IMR-90 (cell line): ENCODE results near the gene TAF8. TPM values are rescaled to one million over a fixed set of nuclear protein-coding genes. Genes with fewer than 3 reads are reported as not detected.
A peak's percentile ranks its signal among the peaks of the same experiment; 100 is the strongest.

Experiments used
- ATAC-seq: fragments of 200-7000 bp; cut with Tn5 transposase; 2 replicates; pipeline ENCODE4 v1.9.1; 2020; ENCODE audit warnings: low read depth, mild to moderate bottlenecking, moderate library complexity
- BruUV-seq: library from RNA; stranded (reverse); fragments of 400-500 nt; replicated peaks from 2 replicates; lab custom pipeline; 2021; lab: Mats Ljungman, UMichigan
- CTCF ChIA-PET: fragments of 300-600 bp; formaldehyde crosslinking; extraction: SDS; loops from one replicate; lab custom pipeline; 2021; ENCODE audit warnings: antibody characterized with exemption; lab: Yijun Ruan, JAX
- POLR2A ChIA-PET: fragments of 300-600 bp; sonication (Branson Sonifier 250); formaldehyde crosslinking; loops from one replicate; lab custom pipeline; 2022; ENCODE audit warnings: antibody characterized with exemption; ENCODE audit not compliant: unreplicated experiment; lab: Charles Lee
- DNase-seq: peaks from one replicate; pipeline ENCODE4 v3.0.0; 2013
- H2AFZ ChIP-seq: replicated peaks from 2 replicates; pipeline ENCODE3; 2013; ENCODE audit warnings: low read length, mild to moderate bottlenecking; ENCODE audit not compliant: poor library complexity
- H2AK5ac ChIP-seq: 2 replicates; pipeline ENCODE4 v1.6.1; 2013; ENCODE audit warnings: low read depth, low read length, inconsistent platforms
- H2AK9ac ChIP-seq: replicated peaks from 2 replicates; pipeline ENCODE3; 2013; ENCODE audit warnings: mild to moderate bottlenecking, low read depth, low read length, moderate library complexity; ENCODE audit not compliant: poor library complexity
- H2BK120ac ChIP-seq: 2 replicates; pipeline ENCODE4 v1.6.1; 2013; ENCODE audit warnings: low read depth, low read length, inconsistent platforms
- H2BK15ac ChIP-seq: 3 replicates; pipeline ENCODE4 v1.6.1; 2013; ENCODE audit warnings: low read depth, low read length, inconsistent platforms
- H2BK20ac ChIP-seq: 2 replicates; pipeline ENCODE4 v1.6.1; 2013; ENCODE audit warnings: low read depth, mild to moderate bottlenecking, inconsistent platforms, low read length, moderate library complexity
- H2BK5ac ChIP-seq: 2 replicates; pipeline ENCODE4 v1.6.1; 2013; ENCODE audit warnings: mild to moderate bottlenecking, low read depth, low read length, inconsistent platforms; ENCODE audit not compliant: poor library complexity, severe bottlenecking
- H3K14ac ChIP-seq: replicated peaks from 2 replicates; pipeline ENCODE4 v1.6.1; 2013; ENCODE audit warnings: low read depth, low read length, inconsistent platforms
- H3K18ac ChIP-seq: 2 replicates; pipeline ENCODE4 v1.6.1; 2013; ENCODE audit warnings: low read depth, low read length, control low read depth
- H3K23ac ChIP-seq: 2 replicates; pipeline ENCODE4 v1.6.1; 2013; ENCODE audit warnings: low read depth, low read length, inconsistent platforms
- H3K27ac ChIP-seq: 2 replicates; pipeline ENCODE4 v1.5.1; 2013; ENCODE audit warnings: mild to moderate bottlenecking, control low read depth, low read length; ENCODE audit not compliant: insufficient read depth
- H3K27me3 ChIP-seq: 2 replicates; pipeline ENCODE4 v1.6.1; 2013; ENCODE audit warnings: low read length; ENCODE audit not compliant: control insufficient read depth, insufficient read depth
- H3K36me3 ChIP-seq: 2 replicates; pipeline ENCODE4 v1.6.1; 2013; ENCODE audit warnings: low read length, mixed read lengths; ENCODE audit not compliant: control insufficient read depth, insufficient read depth
- H3K4ac ChIP-seq: 2 replicates; pipeline ENCODE4 v1.6.1; 2013; ENCODE audit warnings: low read depth, low read length, inconsistent platforms
- H3K4me1 ChIP-seq: 2 replicates; pipeline ENCODE4 v1.6.1; 2013; ENCODE audit warnings: low read length, mixed read lengths; ENCODE audit not compliant: control insufficient read depth, insufficient read depth
- H3K4me2 ChIP-seq: 2 replicates; pipeline ENCODE4 v1.6.1; 2013; ENCODE audit warnings: low read depth, mild to moderate bottlenecking, control low read depth, low read length, moderate library complexity
- H3K4me3 ChIP-seq: 2 replicates; pipeline ENCODE4 v1.5.1; 2013; ENCODE audit warnings: low read depth, mild to moderate bottlenecking, control low read depth, low read length, moderate library complexity; ENCODE audit not compliant: insufficient read depth
- H3K56ac ChIP-seq: 2 replicates; pipeline ENCODE4 v1.6.1; 2013; ENCODE audit warnings: low read length, inconsistent platforms; ENCODE audit not compliant: insufficient read depth; ENCODE audit errors: extremely low read depth
- H3K79me1 ChIP-seq, 2 experiments: 2 replicates each; pipeline ENCODE4 v1.6.1; 2013; ENCODE audit warnings: low read length in 2 of 2, inconsistent platforms in 1 of 2, low read depth in 1 of 2
- H3K9ac ChIP-seq: 2 replicates; pipeline ENCODE4 v1.6.1; 2013; ENCODE audit warnings: low read depth, low read length, control low read depth
- H3K9me1 ChIP-seq: 2 replicates; pipeline ENCODE4 v1.6.1; 2013; ENCODE audit warnings: low read length, inconsistent platforms; ENCODE audit not compliant: insufficient read depth
- H3K9me3 ChIP-seq: 2 replicates; pipeline ENCODE4 v1.6.1; 2013; ENCODE audit warnings: low read length; ENCODE audit not compliant: control insufficient read depth, insufficient read depth
- H4K20me1 ChIP-seq: 2 replicates; pipeline ENCODE4 v1.6.1; 2013; ENCODE audit warnings: low read length, inconsistent platforms; ENCODE audit not compliant: insufficient read depth
- H4K5ac ChIP-seq: 2 replicates; pipeline ENCODE4 v1.6.1; 2013; ENCODE audit warnings: mild to moderate bottlenecking, low read depth, low read length, control low read depth
- H4K8ac ChIP-seq, 2 experiments: 2 replicates each; pipeline ENCODE4 v1.6.1; 2013; ENCODE audit warnings: low read depth in 2 of 2, low read length in 2 of 2, control low read depth in 1 of 2, inconsistent platforms in 1 of 2
- H4K91ac ChIP-seq: 2 replicates; pipeline ENCODE4 v1.6.1; 2013; ENCODE audit warnings: low read depth, low read length, inconsistent platforms; ENCODE audit not compliant: insufficient read depth
- BHLHE40 ChIP-seq: fragments of 150-350 bp; IDR thresholded peaks from 2 replicates; pipeline ENCODE4 v1.6.1; 2016; ENCODE audit warnings: mild to moderate bottlenecking, low read depth, low read length
- CEBPB ChIP-seq: IDR thresholded peaks from 2 replicates; pipeline ENCODE4 v1.6.1; 2012; ENCODE audit warnings: low read depth, low read length, improper control_type of control experiment
- CHD1 ChIP-seq: IDR thresholded peaks from 2 replicates; pipeline ENCODE4 v1.6.1; 2012; ENCODE audit warnings: low read depth, low read length, improper control_type of control experiment
- FOS ChIP-seq: fragments of 150-350 bp; IDR thresholded peaks from 2 replicates; pipeline ENCODE4 v1.6.1; 2016; ENCODE audit warnings: low read depth, low read length
- MAFK ChIP-seq: IDR thresholded peaks from 2 replicates; pipeline ENCODE4 v1.6.1; 2012; ENCODE audit warnings: low read depth, low read length, improper control_type of control experiment
- MAZ ChIP-seq: IDR thresholded peaks from 2 replicates; pipeline ENCODE4 v1.6.1; 2012; ENCODE audit warnings: low read depth, mild to moderate bottlenecking, low read length, improper control_type of control experiment, moderate library complexity, borderline replicate concordance
- MXI1 ChIP-seq: IDR thresholded peaks from 2 replicates; pipeline ENCODE4 v1.6.1; 2012; ENCODE audit warnings: low read depth, mild to moderate bottlenecking, low read length, moderate library complexity, borderline replicate concordance
- NFE2L2 ChIP-seq: fragments of 150-350 bp; IDR thresholded peaks from 2 replicates; pipeline ENCODE4 v1.6.1; 2016; ENCODE audit warnings: low read depth, mild to moderate bottlenecking, low read length
- POLR2A ChIP-seq: IDR thresholded peaks from 2 replicates; pipeline ENCODE4 v1.6.1; 2012; ENCODE audit warnings: mild to moderate bottlenecking, low read depth, low read length
- RAD21 ChIP-seq: IDR thresholded peaks from 2 replicates; pipeline ENCODE4 v1.6.1; 2012; ENCODE audit warnings: low read length, improper control_type of control experiment
- RCOR1 ChIP-seq: IDR thresholded peaks from 2 replicates; pipeline ENCODE4 v1.6.1; 2012; ENCODE audit warnings: mild to moderate bottlenecking, low read length, improper control_type of control experiment; ENCODE audit not compliant: insufficient replicate concordance
- RFX5 ChIP-seq: IDR thresholded peaks from 2 replicates; pipeline ENCODE4 v1.8.0; 2012; ENCODE audit warnings: low read depth, mild to moderate bottlenecking, low read length, moderate library complexity
- SMC3 ChIP-seq: fragments of 150-350 bp; IDR thresholded peaks from 2 replicates; pipeline ENCODE4 v1.6.1; 2016; ENCODE audit warnings: low read depth, mild to moderate bottlenecking, antibody characterized with exemption, low read length, moderate library complexity
- USF2 ChIP-seq: fragments of 150-350 bp; IDR thresholded peaks from 2 replicates; pipeline ENCODE4 v1.6.1; 2017; ENCODE audit warnings: mild to moderate bottlenecking, antibody characterized with exemption, low read length, low read depth
- WGBS, 2 experiments: methylation state at CpG; one replicate each; pipeline versions ENCODE4 v1.1.5 to v1.1.7; 2013; ENCODE audit warnings: missing lambda C conversion rate in 2 of 2; ENCODE audit not compliant: insufficient read length in 1 of 2; ENCODE audit errors: extremely low coverage in 2 of 2; 5-methylcytosine and 5-hydroxymethylcytosine counted together
- dilution Hi-C: fragments of 300-500 bp; cut with HindIII; formaldehyde crosslinking; loops from one replicate; pipeline ENCODE4 v1.14.3; 2018; ENCODE audit warnings: low sequenced_read_pairs; ENCODE audit not compliant: unreplicated experiment
- in situ Hi-C: fragments of 300-500 bp; cut with MboI; formaldehyde crosslinking; loops from 3 replicates; pipeline ENCODE4 v1.14.3; 2019; ENCODE audit warnings: low sequenced_read_pairs, inconsistent platforms, mixed read lengths
- intact Hi-C: fragments of 100-400 bp; cut with micrococcal nuclease; formaldehyde crosslinking; loops from 2 replicates; pipeline ENCODE4 v1.10.0; 2022
- polyA plus RNA-seq, 3 experiments: library from polyadenylated mRNA; depleted of rRNA; stranded (reverse); fragments of >200 nt; gene quantifications; 2 replicates each; pipeline ENCODE4 v1.2.3, GENCODE V29; 2012; ENCODE audit warnings: low replicate concordance in 1 of 3
- total RNA-seq: library from RNA; depleted of rRNA; stranded (reverse); fragments of >200 nt; gene quantifications from 2 replicates; pipeline ENCODE4 v1.2.3, GENCODE V29; 2012
- TF ChIP-seq, protein P1 (sequence below): conservative IDR thresholded peaks from 2 replicates; pipeline ENCODE4 v1.5.1; 2012; ENCODE audit warnings: mild to moderate bottlenecking, low read depth, low read length, improper control_type of control experiment
- TF ChIP-seq, protein P2 (sequence below): fragments of 150-350 bp; IDR thresholded peaks from 2 replicates; pipeline ENCODE4 v1.6.1; 2016; ENCODE audit warnings: low read depth, mild to moderate bottlenecking, low read length, moderate library complexity, borderline replicate concordance

Gene TAF8
- total and polyA plus RNA-seq, 2 of the 4 experiments (the other 2 are of a cell fraction): 14.3 to 22.8 TPM

GRCh38 chr6:42117843-42118161, 67.5 kb downstream of the TAF8 start:
- Histone ChIP-seq H3K9me3 (no peaks in the 10 kb centered on the region), H4K5ac (no peak overlapping the region), H4K8ac (no peak overlapping the region), H3K9ac (no peak overlapping the region), H3K56ac (no peak overlapping the region), H2AK5ac (no peak overlapping the region; the same call in 1 of the 2 replicates), H3K27ac (no peak overlapping the region), H3K27me3 (no peaks in the 10 kb centered on the region), H2BK15ac (no peak overlapping the region), H3K4me2 (no peak overlapping the region), H3K4me1 (peaks cover 16% of the 10 kb centered on the region), H3K23ac (no peak overlapping the region), H2BK5ac (no peak overlapping the region), H2AK9ac (no peak overlapping the region), H4K20me1 (no peaks in the 10 kb centered on the region), H3K79me1 (peaks cover 0 to 10% of the 10 kb centered on the region in 2 experiments; a peak in 2 of 4 replicates), H3K4me3 (no peak overlapping the region), H2BK120ac (no peak overlapping the region), H2AFZ (peak overlapping the region; percentile 69), H3K4ac (no peak overlapping the region), H3K18ac (no peak overlapping the region), H3K9me1 (peaks cover 12% of the 10 kb centered on the region), H2BK20ac (no peak overlapping the region), H3K14ac (no peak overlapping the region), H4K91ac (no peak overlapping the region), H3K36me3 (no peaks in the 10 kb centered on the region)
- CTCF ChIA-PET: no interaction called here
- POLR2A ChIA-PET: no interaction called here
- dilution Hi-C loops: no loop called here
- BruUV-seq: no TSS peak
- 68% methylated on average over 3 of the region's 3 CpGs; no CpG with 5 or more reads in 1 of the 2 experiments for WGBS, 2 experiments
- in situ Hi-C loops: no loop called here
- ATAC-seq (no peak), DNase-seq (no peak)
- TF ChIP-seq RCOR1 (no peak), RAD21 (no peak), MAFK (no peak), SMC3 (no peak), POLR2A (no peak), BHLHE40 (no peak), MXI1 (no peak), RFX5 (no peak), USF2 (no peak), CEBPB (no peak), FOS (no peak), NFE2L2 (no peak), CHD1 (no peak), MAZ (no peak)
- TF ChIP-seq, protein P1, sequence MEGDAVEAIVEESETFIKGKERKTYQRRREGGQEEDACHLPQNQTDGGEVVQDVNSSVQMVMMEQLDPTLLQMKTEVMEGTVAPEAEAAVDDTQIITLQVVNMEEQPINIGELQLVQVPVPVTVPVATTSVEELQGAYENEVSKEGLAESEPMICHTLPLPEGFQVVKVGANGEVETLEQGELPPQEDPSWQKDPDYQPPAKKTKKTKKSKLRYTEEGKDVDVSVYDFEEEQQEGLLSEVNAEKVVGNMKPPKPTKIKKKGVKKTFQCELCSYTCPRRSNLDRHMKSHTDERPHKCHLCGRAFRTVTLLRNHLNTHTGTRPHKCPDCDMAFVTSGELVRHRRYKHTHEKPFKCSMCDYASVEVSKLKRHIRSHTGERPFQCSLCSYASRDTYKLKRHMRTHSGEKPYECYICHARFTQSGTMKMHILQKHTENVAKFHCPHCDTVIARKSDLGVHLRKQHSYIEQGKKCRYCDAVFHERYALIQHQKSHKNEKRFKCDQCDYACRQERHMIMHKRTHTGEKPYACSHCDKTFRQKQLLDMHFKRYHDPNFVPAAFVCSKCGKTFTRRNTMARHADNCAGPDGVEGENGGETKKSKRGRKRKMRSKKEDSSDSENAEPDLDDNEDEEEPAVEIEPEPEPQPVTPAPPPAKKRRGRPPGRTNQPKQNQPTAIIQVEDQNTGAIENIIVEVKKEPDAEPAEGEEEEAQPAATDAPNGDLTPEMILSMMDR: no peak
- TF ChIP-seq, protein P2, sequence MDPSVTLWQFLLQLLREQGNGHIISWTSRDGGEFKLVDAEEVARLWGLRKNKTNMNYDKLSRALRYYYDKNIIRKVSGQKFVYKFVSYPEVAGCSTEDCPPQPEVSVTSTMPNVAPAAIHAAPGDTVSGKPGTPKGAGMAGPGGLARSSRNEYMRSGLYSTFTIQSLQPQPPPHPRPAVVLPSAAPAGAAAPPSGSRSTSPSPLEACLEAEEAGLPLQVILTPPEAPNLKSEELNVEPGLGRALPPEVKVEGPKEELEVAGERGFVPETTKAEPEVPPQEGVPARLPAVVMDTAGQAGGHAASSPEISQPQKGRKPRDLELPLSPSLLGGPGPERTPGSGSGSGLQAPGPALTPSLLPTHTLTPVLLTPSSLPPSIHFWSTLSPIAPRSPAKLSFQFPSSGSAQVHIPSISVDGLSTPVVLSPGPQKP: no peak
- intact Hi-C loops: no loop called here
